ENCODE measurements around the gene TFAP2B. TPM values are rescaled to one million over a fixed set of nuclear protein-coding genes. Genes with fewer than 3 reads are reported as not detected.
A peak's percentile ranks its signal among the peaks of the same experiment; 100 is the strongest.

The TFAP2B gene
- total RNA-seq, 6 experiments from 2014 or later = not detected

DNA sequence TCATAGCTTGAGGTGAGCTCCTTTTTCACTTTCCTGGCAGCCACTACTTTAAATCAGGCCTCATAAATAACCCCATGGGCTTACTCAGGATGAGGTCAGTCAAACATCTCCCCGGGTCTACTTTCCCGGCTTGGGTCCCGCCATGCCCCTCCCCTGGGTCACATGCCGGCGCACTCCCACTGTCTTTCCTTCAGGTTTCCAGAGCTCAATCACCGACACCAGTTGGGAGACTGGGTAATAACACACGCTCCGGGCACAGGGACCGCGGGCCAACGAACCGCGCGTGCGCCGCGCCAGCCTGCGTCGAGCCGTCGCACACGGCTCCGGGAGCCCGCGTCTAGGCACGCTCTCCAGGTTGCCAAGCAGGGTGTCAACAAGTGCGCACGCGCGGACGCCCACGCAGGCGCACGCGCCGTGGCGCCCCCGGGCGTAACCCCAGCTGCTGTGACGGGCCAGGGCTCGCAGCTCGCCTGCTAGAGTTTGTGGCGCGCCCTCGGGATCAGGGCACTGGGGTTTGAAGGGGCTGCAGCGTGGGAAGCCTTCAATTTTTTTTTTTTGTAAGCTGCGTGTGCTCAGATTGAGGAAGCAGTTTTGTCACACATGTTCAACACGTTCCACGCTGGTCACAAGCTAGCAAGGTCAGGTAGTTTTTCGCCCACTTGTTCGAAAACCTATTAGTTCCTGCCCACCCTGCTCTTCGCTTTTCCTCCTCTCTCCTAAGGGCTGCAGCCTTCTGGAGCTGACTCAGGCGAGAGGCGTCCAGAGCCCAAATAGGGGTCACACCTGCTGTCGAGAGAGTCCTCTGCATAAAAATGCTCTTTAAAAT, 31.8 kb downstream of the TFAP2B start:
- Histone ChIP-seq H3K27ac (no peak overlapping the region), H3K27me3 (peaks cover 0 to 44% of the 10 kb centered on the region in 2 donors), H3K4me1 (peaks cover 0 to 13% (median 0%) of the 10 kb centered on the region in 4 donors), H3K36me3 (no peaks in the 10 kb centered on the region), H3K9me3 (no peaks in the 10 kb centered on the region), H3K4me3 (peak overlapping the region in 1 of 3 donors; percentile 8)
- DNase-seq = no peak
- peak; percentile 51 to 76 (median 63) for ATAC-seq
- TF ChIP-seq, protein P1, sequence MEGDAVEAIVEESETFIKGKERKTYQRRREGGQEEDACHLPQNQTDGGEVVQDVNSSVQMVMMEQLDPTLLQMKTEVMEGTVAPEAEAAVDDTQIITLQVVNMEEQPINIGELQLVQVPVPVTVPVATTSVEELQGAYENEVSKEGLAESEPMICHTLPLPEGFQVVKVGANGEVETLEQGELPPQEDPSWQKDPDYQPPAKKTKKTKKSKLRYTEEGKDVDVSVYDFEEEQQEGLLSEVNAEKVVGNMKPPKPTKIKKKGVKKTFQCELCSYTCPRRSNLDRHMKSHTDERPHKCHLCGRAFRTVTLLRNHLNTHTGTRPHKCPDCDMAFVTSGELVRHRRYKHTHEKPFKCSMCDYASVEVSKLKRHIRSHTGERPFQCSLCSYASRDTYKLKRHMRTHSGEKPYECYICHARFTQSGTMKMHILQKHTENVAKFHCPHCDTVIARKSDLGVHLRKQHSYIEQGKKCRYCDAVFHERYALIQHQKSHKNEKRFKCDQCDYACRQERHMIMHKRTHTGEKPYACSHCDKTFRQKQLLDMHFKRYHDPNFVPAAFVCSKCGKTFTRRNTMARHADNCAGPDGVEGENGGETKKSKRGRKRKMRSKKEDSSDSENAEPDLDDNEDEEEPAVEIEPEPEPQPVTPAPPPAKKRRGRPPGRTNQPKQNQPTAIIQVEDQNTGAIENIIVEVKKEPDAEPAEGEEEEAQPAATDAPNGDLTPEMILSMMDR (IDR thresholded peaks at IDR 0.05) = no peak
- no peak for TF ChIP-seq POLR2A (IDR thresholded peaks at IDR 0.05)
- intact Hi-C loops (cut with DNase I) = no loop called here
- 6% methylated on average over 24 of the region's 55 CpGs for WGBS (ENCODE audit: insufficient coverage, low coverage, low lambda C conversion rate, missing lambda C conversion rate)

DNA sequence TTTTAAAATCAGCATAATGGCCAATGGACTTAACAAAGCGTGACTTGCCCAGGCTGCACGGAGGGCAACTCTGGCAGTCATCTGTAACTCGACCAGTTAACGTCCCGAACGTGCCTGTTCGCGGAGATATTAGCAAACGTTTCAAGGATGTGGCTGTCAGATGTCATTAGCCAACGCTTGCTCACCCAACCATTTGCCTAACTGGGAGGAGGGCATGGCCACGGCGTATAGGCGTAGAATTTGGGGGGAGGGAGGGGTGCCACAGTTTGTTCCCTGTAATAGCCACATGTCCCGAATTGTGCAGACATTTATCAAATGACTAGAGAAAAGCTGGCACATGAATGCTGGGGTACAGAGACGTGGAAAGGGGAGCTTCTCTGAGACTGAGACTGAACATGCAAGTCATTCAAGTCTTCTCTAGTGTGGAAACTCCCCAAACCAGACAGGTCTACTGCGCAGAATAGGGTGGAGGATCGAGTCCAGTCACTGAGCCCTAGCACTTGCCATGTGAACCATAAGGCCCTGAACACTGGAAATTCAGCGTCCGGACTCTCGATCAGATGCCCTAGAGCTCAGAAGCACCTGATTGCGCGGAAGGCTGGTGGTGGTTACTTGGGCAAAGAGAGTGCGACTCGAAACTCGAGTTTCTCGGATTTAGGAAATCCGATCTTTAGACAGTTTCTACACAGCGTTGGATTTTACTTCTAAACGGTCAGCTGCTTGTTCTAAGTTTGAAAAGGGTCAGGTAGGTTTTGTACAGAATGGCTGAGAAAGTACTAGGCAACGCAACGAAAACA, 32.6 kb downstream of the TFAP2B start:
- H3K36me3 ChIP-seq = no peaks in the 10 kb centered on the region
- peak in 1 of 4 donors; percentile 19 for ATAC-seq
- no peak overlapping the region for H3K27ac ChIP-seq
- H3K4me3 ChIP-seq = no peak overlapping the region
- no peak for DNase-seq
- TF ChIP-seq, protein P1 (IDR thresholded peaks at IDR 0.05) = no peak
- no peak for TF ChIP-seq POLR2A (IDR thresholded peaks at IDR 0.05)
- peaks cover 0 to 44% of the 10 kb centered on the region in 2 donors for H3K27me3 ChIP-seq
- intact Hi-C loops (cut with DNase I) = no loop called here
- no peaks in the 10 kb centered on the region for H3K9me3 ChIP-seq
- peaks cover 0 to 13% (median 0%) of the 10 kb centered on the region in 4 donors for H3K4me1 ChIP-seq
- 12% methylated on average over 31 of the region's 31 CpGs for WGBS (ENCODE audit: insufficient coverage, low coverage, low lambda C conversion rate, missing lambda C conversion rate)

GRCh38 chr6:50853939-50854338, 35.3 kb downstream of the TFAP2B start:
- ATAC-seq (no peak), DNase-seq (no peak)
- Histone ChIP-seq H3K9me3 (no peaks in the 10 kb centered on the region), H3K4me1 (peaks cover 0 to 13% (median 0%) of the 10 kb centered on the region in 4 donors), H3K36me3 (no peaks in the 10 kb centered on the region), H3K27ac (no peak overlapping the region), H3K4me3 (no peak overlapping the region), H3K27me3 (peaks cover 0 to 31% of the 10 kb centered on the region in 2 donors)
- no peak for TF ChIP-seq POLR2A (IDR thresholded peaks at IDR 0.05)
- TF ChIP-seq, protein P1 (IDR thresholded peaks at IDR 0.05) = no peak
- intact Hi-C loops (cut with DNase I) = no loop called here
- 43% methylated on average over 6 of the region's 6 CpGs for WGBS (ENCODE audit: insufficient coverage, low coverage, low lambda C conversion rate, missing lambda C conversion rate)

GRCh38 chr6:50861692-50862091, 43.0 kb downstream of the TFAP2B start:
- WGBS (ENCODE audit: insufficient coverage, low coverage, low lambda C conversion rate, missing lambda C conversion rate) = 13% methylated on average over 1 of the region's 1 CpG
- H3K4me3 ChIP-seq = no peak overlapping the region

More at GRCh38 chr6:50861692-50862091, 43.0 kb downstream of the TFAP2B start:
- Histone ChIP-seq H3K4me1 (no peaks in the 10 kb centered on the region), H3K9me3 (no peaks in the 10 kb centered on the region), H3K27ac (no peak overlapping the region), H3K27me3 (no peaks in the 10 kb centered on the region), H3K36me3 (no peaks in the 10 kb centered on the region)
- DNase-seq (no peak), ATAC-seq (no peak)
- TF ChIP-seq POLR2A (IDR thresholded peaks at IDR 0.05) = no peak
- TF ChIP-seq, protein P1 (IDR thresholded peaks at IDR 0.05) = no peak
- intact Hi-C loops (cut with DNase I) = no loop called here

Data from right lobe of liver (tissue), 6 donors.